ENCODE measurements around the gene IGF1R. TPM values are rescaled to one million over a fixed set of nuclear protein-coding genes. Genes with fewer than 3 reads are reported as not detected.
A peak's percentile ranks its signal among the peaks of the same experiment; 100 is the strongest.

The IGF1R gene
- total and polyA plus RNA-seq, 2 of the 13 experiments (the other 11 are each of a cell fraction or from before 2014, with no cell fraction given): 15.9 to 18.4 TPM

DNA sequence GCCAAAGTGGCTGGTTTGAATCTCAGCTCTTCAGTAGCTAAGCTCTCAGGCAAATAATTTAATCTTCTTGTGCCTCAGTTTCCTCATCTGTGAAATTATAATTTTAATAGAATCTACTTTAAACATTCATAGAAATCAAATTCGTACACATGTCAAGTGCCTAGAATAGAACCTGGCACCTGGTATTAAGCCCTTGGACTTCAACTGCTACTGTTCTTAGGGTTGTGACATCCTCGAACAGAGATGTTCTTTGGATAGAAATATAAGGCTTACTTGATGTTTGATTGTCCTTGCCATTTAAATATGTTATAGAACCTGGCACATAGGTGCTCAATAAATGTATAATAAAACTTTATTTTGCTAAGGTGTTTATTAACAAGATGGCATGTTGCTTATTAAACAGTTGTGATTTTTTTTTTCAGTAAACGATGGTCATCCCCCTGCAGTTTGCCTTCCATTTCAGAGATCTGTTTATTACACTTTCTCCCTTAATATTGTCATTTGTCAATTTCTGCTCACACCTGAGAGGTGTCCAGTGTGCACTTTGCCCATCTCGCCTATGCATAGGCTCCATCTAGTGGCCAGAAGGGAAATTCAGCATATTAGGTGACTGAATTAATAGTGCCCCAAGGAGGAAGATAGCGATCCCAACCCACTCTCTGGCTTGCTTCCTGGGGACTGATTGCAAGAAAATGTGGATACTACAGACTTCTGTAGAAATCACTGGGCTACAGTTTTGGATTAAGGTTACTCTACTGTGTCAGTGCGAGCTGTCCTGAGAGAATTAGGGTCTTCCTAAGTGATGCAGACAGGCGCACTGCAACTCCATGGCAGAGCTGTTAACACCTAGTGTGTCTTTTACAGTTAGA, 10.7 kb downstream of the IGF1R start (continued):
- TF ChIP-seq, protein P1, sequence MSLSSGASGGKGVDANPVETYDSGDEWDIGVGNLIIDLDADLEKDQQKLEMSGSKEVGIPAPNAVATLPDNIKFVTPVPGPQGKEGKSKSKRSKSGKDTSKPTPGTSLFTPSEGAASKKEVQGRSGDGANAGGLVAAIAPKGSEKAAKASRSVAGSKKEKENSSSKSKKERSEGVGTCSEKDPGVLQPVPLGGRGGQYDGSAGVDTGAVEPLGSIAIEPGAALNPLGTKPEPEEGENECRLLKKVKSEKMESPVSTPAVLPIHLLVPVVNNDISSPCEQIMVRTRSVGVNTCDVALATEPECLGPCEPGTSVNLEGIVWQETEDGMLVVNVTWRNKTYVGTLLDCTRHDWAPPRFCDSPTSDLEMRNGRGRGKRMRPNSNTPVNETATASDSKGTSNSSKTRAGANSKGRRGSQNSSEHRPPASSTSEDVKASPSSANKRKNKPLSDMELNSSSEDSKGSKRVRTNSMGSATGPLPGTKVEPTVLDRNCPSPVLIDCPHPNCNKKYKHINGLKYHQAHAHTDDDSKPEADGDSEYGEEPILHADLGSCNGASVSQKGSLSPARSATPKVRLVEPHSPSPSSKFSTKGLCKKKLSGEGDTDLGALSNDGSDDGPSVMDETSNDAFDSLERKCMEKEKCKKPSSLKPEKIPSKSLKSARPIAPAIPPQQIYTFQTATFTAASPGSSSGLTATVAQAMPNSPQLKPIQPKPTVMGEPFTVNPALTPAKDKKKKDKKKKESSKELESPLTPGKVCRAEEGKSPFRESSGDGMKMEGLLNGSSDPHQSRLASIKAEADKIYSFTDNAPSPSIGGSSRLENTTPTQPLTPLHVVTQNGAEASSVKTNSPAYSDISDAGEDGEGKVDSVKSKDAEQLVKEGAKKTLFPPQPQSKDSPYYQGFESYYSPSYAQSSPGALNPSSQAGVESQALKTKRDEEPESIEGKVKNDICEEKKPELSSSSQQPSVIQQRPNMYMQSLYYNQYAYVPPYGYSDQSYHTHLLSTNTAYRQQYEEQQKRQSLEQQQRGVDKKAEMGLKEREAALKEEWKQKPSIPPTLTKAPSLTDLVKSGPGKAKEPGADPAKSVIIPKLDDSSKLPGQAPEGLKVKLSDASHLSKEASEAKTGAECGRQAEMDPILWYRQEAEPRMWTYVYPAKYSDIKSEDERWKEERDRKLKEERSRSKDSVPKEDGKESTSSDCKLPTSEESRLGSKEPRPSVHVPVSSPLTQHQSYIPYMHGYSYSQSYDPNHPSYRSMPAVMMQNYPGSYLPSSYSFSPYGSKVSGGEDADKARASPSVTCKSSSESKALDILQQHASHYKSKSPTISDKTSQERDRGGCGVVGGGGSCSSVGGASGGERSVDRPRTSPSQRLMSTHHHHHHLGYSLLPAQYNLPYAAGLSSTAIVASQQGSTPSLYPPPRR (CRISPR knock-in tag; IDR thresholded peaks at IDR 0.05; ENCODE audit: borderline replicate concordance): no peak
- peak; percentile 73 for TF ChIP-seq XRCC5 (optimal IDR thresholded peaks at IDR 0.05; ENCODE audit: low read length)
- TF ChIP-seq MED1 (CRISPR knock-in tag; IDR thresholded peaks at IDR 0.05): 0 out of 2 replicates have a peak, but pooled peaks have one; percentile 15
- TF ChIP-seq, protein P2, sequence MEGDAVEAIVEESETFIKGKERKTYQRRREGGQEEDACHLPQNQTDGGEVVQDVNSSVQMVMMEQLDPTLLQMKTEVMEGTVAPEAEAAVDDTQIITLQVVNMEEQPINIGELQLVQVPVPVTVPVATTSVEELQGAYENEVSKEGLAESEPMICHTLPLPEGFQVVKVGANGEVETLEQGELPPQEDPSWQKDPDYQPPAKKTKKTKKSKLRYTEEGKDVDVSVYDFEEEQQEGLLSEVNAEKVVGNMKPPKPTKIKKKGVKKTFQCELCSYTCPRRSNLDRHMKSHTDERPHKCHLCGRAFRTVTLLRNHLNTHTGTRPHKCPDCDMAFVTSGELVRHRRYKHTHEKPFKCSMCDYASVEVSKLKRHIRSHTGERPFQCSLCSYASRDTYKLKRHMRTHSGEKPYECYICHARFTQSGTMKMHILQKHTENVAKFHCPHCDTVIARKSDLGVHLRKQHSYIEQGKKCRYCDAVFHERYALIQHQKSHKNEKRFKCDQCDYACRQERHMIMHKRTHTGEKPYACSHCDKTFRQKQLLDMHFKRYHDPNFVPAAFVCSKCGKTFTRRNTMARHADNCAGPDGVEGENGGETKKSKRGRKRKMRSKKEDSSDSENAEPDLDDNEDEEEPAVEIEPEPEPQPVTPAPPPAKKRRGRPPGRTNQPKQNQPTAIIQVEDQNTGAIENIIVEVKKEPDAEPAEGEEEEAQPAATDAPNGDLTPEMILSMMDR (CRISPR knock-in tag; IDR thresholded peaks at IDR 0.05): peak; percentile 89
- peak; percentile 75; the same call in 1 of the 2 replicates for TF ChIP-seq HNF4G (IDR thresholded peaks at IDR 0.05; ENCODE audit: borderline replicate concordance, low read depth, low read length)
- TF ChIP-seq HNF4G (CRISPR knock-in tag; IDR thresholded peaks at IDR 0.05; ENCODE audit: borderline replicate concordance, low read depth): no peak
- TF ChIP-seq ZNF878 (CRISPR knock-in tag; IDR thresholded peaks at IDR 0.05): no peak
- peak; percentile 82 for TF ChIP-seq MIXL1 (CRISPR knock-in tag; IDR thresholded peaks at IDR 0.05)
- no peak for TF ChIP-seq RFXAP (CRISPR knock-in tag; IDR thresholded peaks at IDR 0.05; ENCODE audit: borderline replicate concordance)
- no peak for TF ChIP-seq ZNF788 (CRISPR knock-in tag; IDR thresholded peaks at IDR 0.05; ENCODE audit: borderline replicate concordance)
- TF ChIP-seq ZSCAN25 (CRISPR knock-in tag; IDR thresholded peaks at IDR 0.05): 0 out of 2 replicates have a peak, but pooled peaks have one; percentile 27
- peak; percentile 45; the same call in 1 of the 2 replicates for TF ChIP-seq GATAD2A (CRISPR knock-in tag; IDR thresholded peaks at IDR 0.05)
- peak; percentile 53; the same call in 1 of the 2 replicates for TF ChIP-seq TBX2 (CRISPR knock-in tag; IDR thresholded peaks at IDR 0.05; ENCODE audit: borderline replicate concordance)
- TF ChIP-seq ZNF121 (CRISPR knock-in tag; IDR thresholded peaks at IDR 0.05): no peak
- TF ChIP-seq SALL1 (CRISPR knock-in tag; IDR thresholded peaks at IDR 0.05): peak; percentile 11; the same call in 1 of the 2 replicates
- TF ChIP-seq, protein P3, sequence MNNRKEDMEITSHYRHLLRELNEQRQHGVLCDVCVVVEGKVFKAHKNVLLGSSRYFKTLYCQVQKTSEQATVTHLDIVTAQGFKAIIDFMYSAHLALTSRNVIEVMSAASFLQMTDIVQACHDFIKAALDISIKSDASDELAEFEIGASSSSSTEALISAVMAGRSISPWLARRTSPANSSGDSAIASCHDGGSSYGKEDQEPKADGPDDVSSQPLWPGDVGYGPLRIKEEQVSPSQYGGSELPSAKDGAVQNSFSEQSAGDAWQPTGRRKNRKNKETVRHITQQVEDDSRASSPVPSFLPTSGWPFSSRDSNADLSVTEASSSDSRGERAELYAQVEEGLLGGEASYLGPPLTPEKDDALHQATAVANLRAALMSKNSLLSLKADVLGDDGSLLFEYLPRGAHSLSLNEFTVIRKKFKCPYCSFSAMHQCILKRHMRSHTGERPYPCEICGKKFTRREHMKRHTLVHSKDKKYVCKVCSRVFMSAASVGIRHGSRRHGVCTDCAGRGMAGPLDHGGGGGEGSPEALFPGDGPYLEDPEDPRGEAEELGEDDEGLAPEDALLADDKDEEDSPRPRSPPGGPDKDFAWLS (CRISPR knock-in tag; IDR thresholded peaks at IDR 0.05; ENCODE audit: borderline replicate concordance): no peak
- peak; percentile 60 for TF ChIP-seq RAD21 (CRISPR knock-in tag; IDR thresholded peaks at IDR 0.05)
- no peak for TF ChIP-seq ZNF17 (CRISPR knock-in tag; IDR thresholded peaks at IDR 0.05)
- TF ChIP-seq TBX3 (IDR thresholded peaks at IDR 0.05; ENCODE audit: borderline replicate concordance): peak; percentile 54; the same call in 1 of the 2 replicates
- TF ChIP-seq PLRG1 (conservative IDR thresholded peaks at IDR 0.05): no peak
- no peak for TF ChIP-seq ZNF207 (IDR thresholded peaks at IDR 0.05; ENCODE audit: borderline replicate concordance)
- peak; percentile 22; the same call in 1 of the 2 replicates for TF ChIP-seq SOX5 (CRISPR knock-in tag; IDR thresholded peaks at IDR 0.05; ENCODE audit: borderline replicate concordance)
- 0 out of 2 replicates have a peak, but pooled peaks have one; percentile 22 for TF ChIP-seq ZSCAN9 (CRISPR knock-in tag; IDR thresholded peaks at IDR 0.05; ENCODE audit: borderline replicate concordance)
